HepG2 (cell line): Measurements from ENCODE around the gene LRRC10B. TPM values are rescaled to one million over a fixed set of nuclear protein-coding genes. Genes with fewer than 3 reads are reported as not detected.

Source experiments
- CHD4 ChIP-seq: fragments of 200-600 bp; sonication (generic); IDR thresholded peaks from 2 replicates; pipeline ENCODE4 v1.7.0; 2017; ENCODE audit warnings: mild to moderate bottlenecking, low read length, borderline replicate concordance
- HIVEP1 ChIP-seq: sonication (generic); formaldehyde crosslinking; IDR thresholded peaks from 2 replicates; pipeline ENCODE4 v1.4.0; 2020; ENCODE audit warnings: mild to moderate bottlenecking, missing genetic modification reagents
- KDM2A ChIP-seq: sonication (generic); formaldehyde crosslinking; IDR thresholded peaks from 2 replicates; pipeline ENCODE4 v1.4.0; 2020; ENCODE audit warnings: low read depth, missing genetic modification reagents, borderline replicate concordance
- KLF11 ChIP-seq: IDR thresholded peaks from 2 replicates; pipeline ENCODE4 v1.6.1; 2016; ENCODE audit warnings: missing compliant biosample characterization
- MAZ ChIP-seq, 2 experiments: sonication (generic) in 1 of 2; formaldehyde crosslinking in 1 of 2; IDR thresholded peaks; 2 replicates each; pipeline versions ENCODE4 v1.5.0 to v1.6.1; 2012 to 2020; ENCODE audit warnings: low read depth in 2 of 2, mild to moderate bottlenecking in 2 of 2, borderline replicate concordance in 1 of 2, improper control_type of control experiment in 1 of 2, low read length in 1 of 2, missing genetic modification reagents in 1 of 2, moderate library complexity in 1 of 2
- MNT ChIP-seq: fragments of 450-650 bp; IDR thresholded peaks from 2 replicates; pipeline ENCODE4 v1.6.1; 2016
- PRDM10 ChIP-seq: sonication (generic); formaldehyde crosslinking; IDR thresholded peaks from 2 replicates; pipeline ENCODE4 v1.4.0; 2020; ENCODE audit warnings: low read depth, missing genetic modification reagents
- SCMH1 ChIP-seq: sonication (generic); formaldehyde crosslinking; IDR thresholded peaks from 2 replicates; pipeline ENCODE4 v1.9.0; 2021; ENCODE audit warnings: missing genetic modification reagents, mild to moderate bottlenecking, borderline replicate concordance
- SRSF1 ChIP-seq: fragments of 200-400 bp; formaldehyde crosslinking; optimal IDR thresholded peaks from 2 replicates; pipeline ENCODE3; 2017; ENCODE audit warnings: mild to moderate bottlenecking, low read depth, low read length, moderate library complexity
- TFDP1 ChIP-seq: IDR thresholded peaks from 2 replicates; pipeline ENCODE4 v1.6.1; 2016; ENCODE audit warnings: missing compliant biosample characterization, missing genetic modification reagents, borderline replicate concordance
- TOPORS ChIP-seq: sonication (generic); formaldehyde crosslinking; IDR thresholded peaks from 2 replicates; pipeline ENCODE4 v1.8.0; 2023; ENCODE audit warnings: mild to moderate bottlenecking, missing genetic modification reagents
- YY1 ChIP-seq: IDR thresholded peaks from 2 replicates; pipeline ENCODE4 v1.6.1; 2011; ENCODE audit warnings: low read length, low read depth, moderate library complexity, mild to moderate bottlenecking; ENCODE audit not compliant: insufficient read depth, insufficient replicate concordance
- ZFP36 ChIP-seq: fragments of 150-350 bp; IDR thresholded peaks from 2 replicates; pipeline ENCODE4 v1.6.1; 2018; ENCODE audit warnings: borderline replicate concordance, low read length, low read depth; ENCODE audit not compliant: partially characterized antibody
- ZNF12 ChIP-seq: sonication (generic); formaldehyde crosslinking; IDR thresholded peaks from 2 replicates; pipeline ENCODE4 v1.5.0; 2020; ENCODE audit warnings: missing genetic modification reagents
- ZNF143 ChIP-seq: sonication (generic); formaldehyde crosslinking; IDR thresholded peaks from 2 replicates; pipeline ENCODE4 v1.4.0; 2020; ENCODE audit warnings: missing genetic modification reagents
- ZNF275 ChIP-seq: sonication (generic); formaldehyde crosslinking; IDR thresholded peaks from 2 replicates; pipeline ENCODE4 v1.8.0; 2022; ENCODE audit warnings: missing genetic modification reagents, mild to moderate bottlenecking, inconsistent platforms, borderline replicate concordance
- ZNF331 ChIP-seq: sonication (generic); formaldehyde crosslinking; IDR thresholded peaks from 2 replicates; pipeline ENCODE4 v1.4.0; 2020; ENCODE audit warnings: missing genetic modification reagents
- ZNF549 ChIP-seq: sonication (generic); formaldehyde crosslinking; IDR thresholded peaks from 2 replicates; pipeline ENCODE4 v1.5.0; 2020; ENCODE audit warnings: missing genetic modification reagents
- ZNF552 ChIP-seq: sonication (generic); formaldehyde crosslinking; IDR thresholded peaks from 2 replicates; pipeline ENCODE4 v1.9.0; 2022; ENCODE audit warnings: missing genetic modification reagents, mild to moderate bottlenecking, borderline replicate concordance
- ZNF792 ChIP-seq: IDR thresholded peaks from 2 replicates; pipeline ENCODE4 v1.6.1; 2016
- polyA plus RNA-seq, 8 experiments: library from polyadenylated mRNA; depleted of rRNA in 3 of 8; stranded (reverse) in 7 of 8; unstranded in 1 of 8; fragments of >200 nt; fragmentation: Illumina TruSeq in 4 of 8; extraction: Trizol in 4 of 8; gene quantifications; 2 replicates each; pipeline versions ENCODE4 v1.2.1 to v1.2.3, GENCODE V29; 2011 to 2016; ENCODE audit warnings: low read depth in 4 of 8, missing spikeins in 1 of 8, mixed read lengths in 1 of 8; ENCODE audit not compliant: insufficient read depth in 1 of 8
- total RNA-seq, 5 experiments: library from RNA; depleted of rRNA; stranded (reverse); fragments of >200 nt; fragmentation: Illumina TruSeq; extraction: Trizol; gene quantifications; 2 replicates each; pipeline ENCODE4 v1.2.3, GENCODE V29; 2016; ENCODE audit warnings: low read depth in 1 of 5

The LRRC10B gene
- total and polyA plus RNA-seq, 2 of the 13 experiments (the other 11 are each of a cell fraction or from before 2014, with no cell fraction given), result not detected

- TF ChIP-seq TOPORS (CRISPR knock-in tag) (0 out of 2 replicates have a peak, but pooled peaks have one; percentile 22), ZNF549 (CRISPR knock-in tag) (peak; percentile 64; the same call in 1 of the 2 replicates), SCMH1 (CRISPR knock-in tag) (no peak), YY1 (peak; percentile 39), TFDP1 (CRISPR knock-in tag) (peak; percentile 91; the same call in 1 of the 2 replicates), SRSF1 (no peak), ZNF552 (0 out of 2 replicates have a peak, but pooled peaks have one; percentile 42), KLF11 (CRISPR knock-in tag) (no peak), ZNF275 (CRISPR knock-in tag) (no peak), ZNF143 (no peak; the same call in 1 of the 2 replicates), KDM2A (peak; percentile 69), ZNF331 (CRISPR knock-in tag) (0 out of 2 replicates have a peak, but pooled peaks have one; percentile 46), ZFP36 (no peak), ZNF12 (CRISPR knock-in tag) (no peak), ZNF792 (no peak), PRDM10 (CRISPR knock-in tag) (no peak), MAZ (IDR thresholded peaks at IDR 0.05; ENCODE audit: borderline replicate concordance, low read depth, low read length) (no peak), MAZ (CRISPR knock-in tag; IDR thresholded peaks at IDR 0.05; ENCODE audit: low read depth) (peak; percentile 48; the same call in 1 of the 2 replicates), HIVEP1 (CRISPR knock-in tag) (0 out of 2 replicates have a peak, but pooled peaks have one; percentile 51), CHD4 (no peak), MNT (no peak)
Measured at GRCh38 chr11:61509043-61510029, 787 bp downstream of the LRRC10B start (continued).
